HepG2 (cell line): Measurements from ENCODE around the gene PAM16. TPM values are rescaled to one million over a fixed set of nuclear protein-coding genes. Genes with fewer than 3 reads are reported as not detected.

Experiments used
- DR1 ChIP-seq: sonication (generic); formaldehyde crosslinking; IDR thresholded peaks from 2 replicates; pipeline ENCODE4 v1.8.0; 2021; ENCODE audit warnings: mild to moderate bottlenecking, missing genetic modification reagents, inconsistent platforms
- GATAD1 ChIP-seq: IDR thresholded peaks from 2 replicates; pipeline ENCODE4 v1.6.1; 2016; ENCODE audit warnings: missing genetic modification reagents, missing compliant biosample characterization
- HNRNPL ChIP-seq: fragments of 200-400 bp; formaldehyde crosslinking; IDR thresholded peaks from 2 replicates; pipeline ENCODE4 v1.6.1; 2017; ENCODE audit warnings: mild to moderate bottlenecking, low read depth, low read length
- HOXA9 ChIP-seq: sonication (generic); formaldehyde crosslinking; IDR thresholded peaks from 2 replicates; pipeline ENCODE4 v1.8.1; 2022; ENCODE audit warnings: missing genetic modification reagents, mild to moderate bottlenecking, moderate library complexity, borderline replicate concordance
- KDM4B ChIP-seq: sonication (generic); formaldehyde crosslinking; IDR thresholded peaks from 2 replicates; pipeline ENCODE4 v1.4.0; 2020; ENCODE audit warnings: missing genetic modification reagents
- MEIS2 ChIP-seq: sonication (generic); formaldehyde crosslinking; IDR thresholded peaks from 2 replicates; pipeline ENCODE4 v1.9.0; 2021; ENCODE audit warnings: mild to moderate bottlenecking, missing genetic modification reagents
- POGZ ChIP-seq: sonication (generic); formaldehyde crosslinking; IDR thresholded peaks from 2 replicates; pipeline ENCODE4 v1.4.0; 2020; ENCODE audit warnings: mild to moderate bottlenecking, missing genetic modification reagents
- SRY ChIP-seq: sonication (generic); formaldehyde crosslinking; IDR thresholded peaks from 2 replicates; pipeline ENCODE4 v1.8.0; 2022; ENCODE audit warnings: mild to moderate bottlenecking, missing genetic modification reagents
- TARDBP ChIP-seq: sonication (generic); formaldehyde crosslinking; IDR thresholded peaks from 2 replicates; pipeline ENCODE4 v1.8.0; 2022; ENCODE audit warnings: mild to moderate bottlenecking, missing genetic modification reagents
- TOPORS ChIP-seq: sonication (generic); formaldehyde crosslinking; IDR thresholded peaks from 2 replicates; pipeline ENCODE4 v1.8.0; 2023; ENCODE audit warnings: mild to moderate bottlenecking, missing genetic modification reagents
- ZKSCAN8 ChIP-seq: IDR thresholded peaks from 2 replicates; pipeline ENCODE4 v1.6.1; 2016; ENCODE audit warnings: borderline replicate concordance, missing genetic modification reagents, missing compliant biosample characterization
- ZNF225 ChIP-seq: sonication (generic); formaldehyde crosslinking; IDR thresholded peaks from 2 replicates; pipeline ENCODE4 v1.4.0; 2020; ENCODE audit warnings: mild to moderate bottlenecking, missing genetic modification reagents
- ZNF24 ChIP-seq: fragments of 450-650 bp; IDR thresholded peaks from 2 replicates; pipeline ENCODE4 v1.6.1; 2017; ENCODE audit warnings: antibody characterized with exemption, mild to moderate bottlenecking
- ZNF546 ChIP-seq: sonication (generic); formaldehyde crosslinking; conservative IDR thresholded peaks from 2 replicates; pipeline ENCODE4 v1.8.1; 2023; ENCODE audit warnings: mild to moderate bottlenecking, missing genetic modification reagents
- ZNF720 ChIP-seq: sonication (generic); formaldehyde crosslinking; IDR thresholded peaks from 2 replicates; pipeline ENCODE4 v1.4.0; 2020; ENCODE audit warnings: missing genetic modification reagents
- ZSCAN20 ChIP-seq: sonication (generic); formaldehyde crosslinking; IDR thresholded peaks from 2 replicates; pipeline ENCODE4 v1.4.0; 2020; ENCODE audit warnings: missing genetic modification reagents, mild to moderate bottlenecking, borderline replicate concordance
- ZSCAN31 ChIP-seq: sonication (generic); formaldehyde crosslinking; IDR thresholded peaks from 2 replicates; pipeline ENCODE4 v1.5.0; 2020; ENCODE audit warnings: low read depth, mild to moderate bottlenecking, missing genetic modification reagents
- polyA plus RNA-seq, 8 experiments: library from polyadenylated mRNA; depleted of rRNA in 3 of 8; stranded (reverse) in 7 of 8; unstranded in 1 of 8; fragments of >200 nt; fragmentation: Illumina TruSeq in 4 of 8; extraction: Trizol in 4 of 8; gene quantifications; 2 replicates each; pipeline versions ENCODE4 v1.2.1 to v1.2.3, GENCODE V29; 2011 to 2016; ENCODE audit warnings: low read depth in 4 of 8, missing spikeins in 1 of 8, mixed read lengths in 1 of 8; ENCODE audit not compliant: insufficient read depth in 1 of 8
- total RNA-seq, 5 experiments: library from RNA; depleted of rRNA; stranded (reverse); fragments of >200 nt; fragmentation: Illumina TruSeq; extraction: Trizol; gene quantifications; 2 replicates each; pipeline ENCODE4 v1.2.3, GENCODE V29; 2016; ENCODE audit warnings: low read depth in 1 of 5
- TF ChIP-seq, protein P1 (sequence below): sonication (generic); formaldehyde crosslinking; IDR thresholded peaks from 2 replicates; pipeline ENCODE4 v1.8.0; 2022; ENCODE audit warnings: mild to moderate bottlenecking, missing genetic modification reagents, moderate library complexity
- TF ChIP-seq, protein P2 (sequence below): sonication (generic); formaldehyde crosslinking; IDR thresholded peaks from 2 replicates; pipeline ENCODE4 v1.5.0; 2020; ENCODE audit warnings: missing genetic modification reagents, mild to moderate bottlenecking, borderline replicate concordance
- TF ChIP-seq, protein P3 (sequence below): sonication (generic); formaldehyde crosslinking; IDR thresholded peaks from 2 replicates; pipeline ENCODE4 v1.4.0; 2020; ENCODE audit warnings: mild to moderate bottlenecking, missing genetic modification reagents
- TF ChIP-seq, protein P4 (sequence below): sonication (generic); formaldehyde crosslinking; IDR thresholded peaks from 2 replicates; pipeline ENCODE4 v1.8.0; 2022; ENCODE audit warnings: mild to moderate bottlenecking, missing genetic modification reagents
- TF ChIP-seq, protein P5 (sequence below): sonication (generic); formaldehyde crosslinking; IDR thresholded peaks from 2 replicates; pipeline ENCODE4 v1.4.0; 2020; ENCODE audit warnings: missing genetic modification reagents, borderline replicate concordance

Gene PAM16
- total and polyA plus RNA-seq, 2 of the 13 experiments (the other 11 are each of a cell fraction or from before 2014, with no cell fraction given): 51.5 to 51.8 TPM

DNA sequence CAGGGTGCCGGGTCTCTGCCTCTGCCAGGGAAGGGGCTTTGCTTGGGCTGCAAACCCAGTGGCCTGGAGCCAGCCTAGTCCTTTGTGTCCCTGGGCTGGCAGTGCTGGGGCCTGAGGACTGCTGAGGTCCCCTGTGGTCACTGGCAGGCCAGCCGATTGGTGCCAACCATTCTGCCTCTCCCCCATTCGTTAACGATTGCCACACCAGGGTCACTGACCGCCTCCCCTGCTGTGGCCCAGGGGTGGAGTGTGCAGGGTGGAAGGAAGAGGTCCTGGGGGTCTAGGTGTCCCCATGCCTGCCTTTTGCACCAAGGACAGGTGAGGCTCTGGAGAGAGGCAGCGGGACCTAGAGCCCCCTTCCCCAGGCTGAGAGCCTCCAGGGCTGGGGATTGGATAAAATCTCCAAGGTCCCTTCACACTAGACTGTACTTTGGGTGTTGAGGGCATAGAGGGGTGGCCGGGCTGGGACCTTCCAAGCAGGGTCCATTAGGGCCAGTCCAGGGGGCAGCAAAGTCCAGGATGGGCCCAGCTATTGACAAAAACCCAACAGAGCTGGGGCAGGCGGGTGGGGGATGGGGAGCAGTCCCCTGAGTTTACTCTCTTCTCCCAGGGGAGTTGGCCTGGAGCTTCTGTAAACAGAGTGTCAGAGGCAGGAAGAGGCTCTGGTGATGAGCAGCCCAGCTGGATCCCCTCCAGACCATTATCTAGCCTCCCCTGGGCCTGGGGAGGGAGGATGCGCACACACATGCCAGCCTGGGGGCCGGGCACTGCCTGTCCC is 21.6 kb upstream of the PAM16 start (continued):
- TF ChIP-seq TOPORS: no peak
- no peak for TF ChIP-seq ZSCAN20
- TF ChIP-seq ZKSCAN8: peak; percentile 22; the same call in 1 of the 2 replicates
- peak; percentile 63 for TF ChIP-seq ZSCAN31 (CRISPR knock-in tag)
- TF ChIP-seq, protein P1, sequence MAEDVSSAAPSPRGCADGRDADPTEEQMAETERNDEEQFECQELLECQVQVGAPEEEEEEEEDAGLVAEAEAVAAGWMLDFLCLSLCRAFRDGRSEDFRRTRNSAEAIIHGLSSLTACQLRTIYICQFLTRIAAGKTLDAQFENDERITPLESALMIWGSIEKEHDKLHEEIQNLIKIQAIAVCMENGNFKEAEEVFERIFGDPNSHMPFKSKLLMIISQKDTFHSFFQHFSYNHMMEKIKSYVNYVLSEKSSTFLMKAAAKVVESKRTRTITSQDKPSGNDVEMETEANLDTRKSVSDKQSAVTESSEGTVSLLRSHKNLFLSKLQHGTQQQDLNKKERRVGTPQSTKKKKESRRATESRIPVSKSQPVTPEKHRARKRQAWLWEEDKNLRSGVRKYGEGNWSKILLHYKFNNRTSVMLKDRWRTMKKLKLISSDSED (CRISPR knock-in tag): no peak
- TF ChIP-seq HNRNPL: peak; percentile 94
- TF ChIP-seq, protein P2, sequence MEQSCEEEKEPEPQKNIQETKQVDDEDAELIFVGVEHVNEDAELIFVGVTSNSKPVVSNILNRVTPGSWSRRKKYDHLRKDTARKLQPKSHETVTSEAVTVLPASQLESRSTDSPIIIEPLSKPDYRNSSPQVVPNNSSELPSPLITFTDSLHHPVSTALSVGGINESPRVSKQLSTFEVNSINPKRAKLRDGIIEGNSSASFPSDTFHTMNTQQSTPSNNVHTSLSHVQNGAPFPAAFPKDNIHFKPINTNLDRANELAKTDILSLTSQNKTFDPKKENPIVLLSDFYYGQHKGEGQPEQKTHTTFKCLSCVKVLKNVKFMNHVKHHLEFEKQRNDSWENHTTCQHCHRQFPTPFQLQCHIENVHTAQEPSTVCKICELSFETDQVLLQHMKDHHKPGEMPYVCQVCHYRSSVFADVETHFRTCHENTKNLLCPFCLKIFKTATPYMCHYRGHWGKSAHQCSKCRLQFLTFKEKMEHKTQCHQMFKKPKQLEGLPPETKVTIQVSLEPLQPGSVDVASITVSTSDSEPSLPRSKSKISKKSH (CRISPR knock-in tag): peak; percentile 79; the same call in 1 of the 2 replicates
- TF ChIP-seq MEIS2 (CRISPR knock-in tag): peak; percentile 55; the same call in 1 of the 2 replicates
- TF ChIP-seq KDM4B (CRISPR knock-in tag): no peak
- TF ChIP-seq, protein P3, sequence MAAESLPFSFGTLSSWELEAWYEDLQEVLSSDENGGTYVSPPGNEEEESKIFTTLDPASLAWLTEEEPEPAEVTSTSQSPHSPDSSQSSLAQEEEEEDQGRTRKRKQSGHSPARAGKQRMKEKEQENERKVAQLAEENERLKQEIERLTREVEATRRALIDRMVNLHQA (CRISPR knock-in tag): no peak
- no peak for TF ChIP-seq ZNF24
- peak; percentile 41; the same call in 1 of the 2 replicates for TF ChIP-seq SRY (CRISPR knock-in tag)
- TF ChIP-seq HOXA9 (CRISPR knock-in tag): no peak
- TF ChIP-seq, protein P4, sequence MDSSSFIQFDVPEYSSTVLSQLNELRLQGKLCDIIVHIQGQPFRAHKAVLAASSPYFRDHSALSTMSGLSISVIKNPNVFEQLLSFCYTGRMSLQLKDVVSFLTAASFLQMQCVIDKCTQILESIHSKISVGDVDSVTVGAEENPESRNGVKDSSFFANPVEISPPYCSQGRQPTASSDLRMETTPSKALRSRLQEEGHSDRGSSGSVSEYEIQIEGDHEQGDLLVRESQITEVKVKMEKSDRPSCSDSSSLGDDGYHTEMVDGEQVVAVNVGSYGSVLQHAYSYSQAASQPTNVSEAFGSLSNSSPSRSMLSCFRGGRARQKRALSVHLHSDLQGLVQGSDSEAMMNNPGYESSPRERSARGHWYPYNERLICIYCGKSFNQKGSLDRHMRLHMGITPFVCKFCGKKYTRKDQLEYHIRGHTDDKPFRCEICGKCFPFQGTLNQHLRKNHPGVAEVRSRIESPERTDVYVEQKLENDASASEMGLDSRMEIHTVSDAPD (CRISPR knock-in tag): 0 out of 2 replicates have a peak, but pooled peaks have one; percentile 40
- TF ChIP-seq GATAD1: peak; percentile 37; the same call in 1 of the 2 replicates
- peak; percentile 84 for TF ChIP-seq TARDBP
- TF ChIP-seq, protein P5, sequence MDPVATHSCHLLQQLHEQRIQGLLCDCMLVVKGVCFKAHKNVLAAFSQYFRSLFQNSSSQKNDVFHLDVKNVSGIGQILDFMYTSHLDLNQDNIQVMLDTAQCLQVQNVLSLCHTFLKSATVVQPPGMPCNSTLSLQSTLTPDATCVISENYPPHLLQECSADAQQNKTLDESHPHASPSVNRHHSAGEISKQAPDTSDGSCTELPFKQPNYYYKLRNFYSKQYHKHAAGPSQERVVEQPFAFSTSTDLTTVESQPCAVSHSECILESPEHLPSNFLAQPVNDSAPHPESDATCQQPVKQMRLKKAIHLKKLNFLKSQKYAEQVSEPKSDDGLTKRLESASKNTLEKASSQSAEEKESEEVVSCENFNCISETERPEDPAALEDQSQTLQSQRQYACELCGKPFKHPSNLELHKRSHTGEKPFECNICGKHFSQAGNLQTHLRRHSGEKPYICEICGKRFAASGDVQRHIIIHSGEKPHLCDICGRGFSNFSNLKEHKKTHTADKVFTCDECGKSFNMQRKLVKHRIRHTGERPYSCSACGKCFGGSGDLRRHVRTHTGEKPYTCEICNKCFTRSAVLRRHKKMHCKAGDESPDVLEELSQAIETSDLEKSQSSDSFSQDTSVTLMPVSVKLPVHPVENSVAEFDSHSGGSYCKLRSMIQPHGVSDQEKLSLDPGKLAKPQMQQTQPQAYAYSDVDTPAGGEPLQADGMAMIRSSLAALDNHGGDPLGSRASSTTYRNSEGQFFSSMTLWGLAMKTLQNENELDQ (CRISPR knock-in tag): no peak
- no peak for TF ChIP-seq ZNF225 (CRISPR knock-in tag)
- TF ChIP-seq ZNF546 (CRISPR knock-in tag): 0 out of 2 replicates have a peak, but pooled peaks have one; percentile 38
- peak; percentile 54; the same call in 1 of the 2 replicates for TF ChIP-seq DR1
- no peak; the same call in 1 of the 2 replicates for TF ChIP-seq POGZ (CRISPR knock-in tag)
- TF ChIP-seq ZNF720 (CRISPR knock-in tag): no peak
